ENCODE measurements around the gene CDPF1. TPM values are rescaled to one million over a fixed set of nuclear protein-coding genes. Genes with fewer than 3 reads are reported as not detected.

CDPF1 gene
- total RNA-seq, 1 experiment from 2014 or later = 8.1 TPM

DNA sequence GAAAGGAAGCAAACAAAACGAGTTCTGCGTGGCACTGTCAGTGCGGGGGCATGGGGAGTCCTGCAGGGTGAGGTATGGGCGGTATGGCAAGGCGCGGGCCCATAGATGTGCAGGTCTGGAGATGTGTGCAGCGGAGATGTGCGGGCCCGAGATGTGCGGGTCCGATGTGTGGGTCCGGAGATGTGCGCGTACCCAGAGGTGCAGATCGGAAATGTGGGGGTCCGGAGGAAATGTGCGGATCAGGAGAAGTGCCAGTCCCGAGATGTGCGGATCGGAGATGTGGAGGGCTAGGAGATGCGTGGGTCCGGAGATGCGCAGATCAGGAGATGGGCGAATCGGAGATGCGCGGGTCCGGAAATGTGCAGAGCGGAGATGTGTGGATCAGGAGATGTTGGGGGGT is 35.9 kb downstream of the CDPF1 start:
- Histone ChIP-seq H2BK12ac (ENCODE audit: insufficient read length, low read depth, low read length) (no peak overlapping the region), H4K8ac (replicated peaks; ENCODE audit: insufficient read length, low read depth, low read length) (no peak overlapping the region), H2AK5ac (ENCODE audit: insufficient read length, low read length) (no peak overlapping the region), H4K91ac (ENCODE audit: insufficient read length, low read depth, low read length) (no peak overlapping the region), H3K79me1 (ENCODE audit: insufficient read depth, low read depth, low read length, poor library complexity, severe bottlenecking) (no peaks in the 10 kb centered on the region), H3K18ac (ENCODE audit: insufficient read length, low read depth, low read length) (no peak overlapping the region), H2AFZ (ENCODE audit: low read length) (no peak overlapping the region), H3K27ac (ENCODE audit: insufficient read length, low read depth, low read length) (no peak overlapping the region), H3K4me2 (ENCODE audit: insufficient read depth, insufficient read length, low read length) (no peak overlapping the region), H3K4ac (ENCODE audit: low read depth, low read length) (no peak overlapping the region), H2BK20ac (ENCODE audit: low read depth, low read length, poor library complexity, severe bottlenecking) (no peak overlapping the region), H3K9me3 (ENCODE audit: control insufficient read depth, low read depth, low read length) (no peaks in the 10 kb centered on the region), H3K4me1 (ENCODE audit: insufficient read depth, low read length) (no peaks in the 10 kb centered on the region), H3K56ac (ENCODE audit: insufficient read length, low read depth, low read length) (no peak overlapping the region), H3K27me3 (ENCODE audit: insufficient read depth, low read length) (no peaks in the 10 kb centered on the region), H4K5ac (ENCODE audit: insufficient read length, low read depth, low read length) (no peak overlapping the region), H3T11ph (ENCODE audit: low read length) (no peak overlapping the region), H2BK15ac (ENCODE audit: low read depth, low read length) (no peak overlapping the region), H2BK120ac (ENCODE audit: low read depth, low read length, poor library complexity, severe bottlenecking) (no peak overlapping the region), H3K14ac (ENCODE audit: insufficient read depth, low read length) (no peak overlapping the region), H3K9ac (ENCODE audit: extremely low read depth, insufficient read length, low read length) (no peak overlapping the region), H4K20me1 (ENCODE audit: control insufficient read depth, insufficient read depth, insufficient read length) (no peaks in the 10 kb centered on the region), H3K23ac (ENCODE audit: insufficient read length, low read depth, low read length) (no peak overlapping the region), H3K23me2 (ENCODE audit: insufficient read length, low read depth, low read length, poor library complexity, severe bottlenecking) (no peaks in the 10 kb centered on the region), H2BK5ac (ENCODE audit: insufficient read length, low read length) (no peak overlapping the region), H3K79me2 (ENCODE audit: insufficient read depth, low read length) (no peaks in the 10 kb centered on the region)
- no CpG with 5 or more reads among the region's 29 CpGs for WGBS (ENCODE audit: extremely low coverage, insufficient read length, low lambda C conversion rate)
- peaks cover 15 to 36% (median 20%) of the 10 kb centered on the region in 3 experiments for H3K36me3 Mint-ChIP-seq (ENCODE audit: insufficient read depth in 1 of 3, low read depth in 3 of 3)
- peaks cover 25 to 34% of the 10 kb centered on the region in 2 experiments for H3K9me3 Mint-ChIP-seq
- no peaks in the 10 kb centered on the region for H3K4me1 Mint-ChIP-seq
- no peak overlapping the region for H3K27ac Mint-ChIP-seq
- DNase-seq = no peak
- H3K27me3 Mint-ChIP-seq (ENCODE audit: low read depth) = no peaks in the 10 kb centered on the region; the same call in 1 of the 2 replicates
- H3K4me3 Mint-ChIP-seq = no peak overlapping the region
- TF ChIP-seq, protein P1, sequence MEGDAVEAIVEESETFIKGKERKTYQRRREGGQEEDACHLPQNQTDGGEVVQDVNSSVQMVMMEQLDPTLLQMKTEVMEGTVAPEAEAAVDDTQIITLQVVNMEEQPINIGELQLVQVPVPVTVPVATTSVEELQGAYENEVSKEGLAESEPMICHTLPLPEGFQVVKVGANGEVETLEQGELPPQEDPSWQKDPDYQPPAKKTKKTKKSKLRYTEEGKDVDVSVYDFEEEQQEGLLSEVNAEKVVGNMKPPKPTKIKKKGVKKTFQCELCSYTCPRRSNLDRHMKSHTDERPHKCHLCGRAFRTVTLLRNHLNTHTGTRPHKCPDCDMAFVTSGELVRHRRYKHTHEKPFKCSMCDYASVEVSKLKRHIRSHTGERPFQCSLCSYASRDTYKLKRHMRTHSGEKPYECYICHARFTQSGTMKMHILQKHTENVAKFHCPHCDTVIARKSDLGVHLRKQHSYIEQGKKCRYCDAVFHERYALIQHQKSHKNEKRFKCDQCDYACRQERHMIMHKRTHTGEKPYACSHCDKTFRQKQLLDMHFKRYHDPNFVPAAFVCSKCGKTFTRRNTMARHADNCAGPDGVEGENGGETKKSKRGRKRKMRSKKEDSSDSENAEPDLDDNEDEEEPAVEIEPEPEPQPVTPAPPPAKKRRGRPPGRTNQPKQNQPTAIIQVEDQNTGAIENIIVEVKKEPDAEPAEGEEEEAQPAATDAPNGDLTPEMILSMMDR (conservative IDR thresholded peaks at IDR 0.05) = no peak
